ENCODE data around the gene PAM16. TPM values are rescaled to one million over a fixed set of nuclear protein-coding genes. Genes with fewer than 3 reads are reported as not detected.

Gene PAM16
- total and polyA plus RNA-seq, 2 of the 8 experiments (the other 6 are each of a cell fraction or from before 2014, with no cell fraction given): 78.3 to 198 TPM

GRCh38 chr16:4392382-4393239 lies 41.5 kb upstream of the PAM16 start:
- H4K5ac ChIP-seq (ENCODE audit: insufficient read length, low read depth, low read length): peak overlapping the region; percentile 91
- DNase-seq (ENCODE audit: low read depth in 1 of 2, low spot score in 2 of 2) (peak; percentile 59 to 89), FAIRE-seq (no peak)
- H3K4me1 ChIP-seq (replicated peaks in 1 of 4; ENCODE audit: control insufficient read depth in 3 of 4, insufficient read depth in 4 of 4, low read length in 3 of 4): peaks cover 12 to 50% (median 43%) of the 10 kb centered on the region in 4 experiments
- H3K18ac ChIP-seq (ENCODE audit: extremely low read depth, low read length): peak overlapping the region; percentile 93
- H3K4me2 ChIP-seq (ENCODE audit: insufficient read depth in 1 of 2, low read depth in 2 of 2, low read length in 2 of 2): peak overlapping the region; percentile 4 to 49; a peak in 3 of 4 replicates
- H4K8ac ChIP-seq (ENCODE audit: extremely low read depth, insufficient read depth, low read length): peak overlapping the region; percentile 88
- H3K23ac ChIP-seq (ENCODE audit: insufficient read length): no peak overlapping the region
- peak overlapping the region; percentile 99 for H3K4ac ChIP-seq (replicated peaks; ENCODE audit: insufficient read length, low read depth, low read length)
- peak overlapping the region in 2 of 4 experiments; percentile 8 to 42; a peak in 3 of 7 replicates for H3K9ac ChIP-seq (replicated peaks in 1 of 4; ENCODE audit: extremely low read depth in 1 of 4, low read depth in 3 of 4, low read length in 3 of 4)
- no peaks in the 10 kb centered on the region for H3K23me2 ChIP-seq (ENCODE audit: low read depth, low read length)
- H3K79me2 ChIP-seq (ENCODE audit: control insufficient read depth in 1 of 2, insufficient read depth in 2 of 2, low read length in 2 of 2): no peaks in the 10 kb centered on the region
- CTCF ChIA-PET (ENCODE audit: partially characterized antibody): interaction anchor here (0.6 to 24.8 kb wide), 18 partner anchors 9 to 453 kb away, joined by 3 to 659 read pairs (median 4); partner anchors contain the start of gene PAM16
- peak overlapping the region; percentile 90 for H3K27ac ChIP-seq (ENCODE audit: low read depth, low read length)
- H4K20me1 ChIP-seq (replicated peaks in 1 of 2; ENCODE audit: control insufficient read depth in 1 of 2, insufficient read depth in 2 of 2, low read length in 2 of 2): no peaks in the 10 kb centered on the region
- no peaks in the 10 kb centered on the region for H3K36me3 ChIP-seq (ENCODE audit: control insufficient read depth in 2 of 4, insufficient read depth in 4 of 4, low read length in 3 of 4)
- 12% methylated on average over 18 of the region's 27 CpGs; no CpG with 5 or more reads in 1 of the 2 experiments for WGBS, 2 experiments (ENCODE audit: extremely low coverage in 1 of 2, insufficient coverage in 1 of 2, insufficient read length in 1 of 2, insufficient replicate concordance in 2 of 2, low coverage in 1 of 2, low lambda C conversion rate in 2 of 2, missing lambda C conversion rate in 1 of 2)
- POLR2A ChIA-PET (ENCODE audit: partially characterized antibody): interaction anchor here (0.6 to 11.9 kb wide), 32 partner anchors 10 to 139 kb away, joined by 3 to 223 read pairs (median 5); partner anchors contain the start of genes GLIS2, HMOX2, PAM16 and VASN
- H3K9me3 ChIP-seq (ENCODE audit: insufficient read depth in 2 of 2, low read depth in 1 of 2, low read length in 1 of 2): no peaks in the 10 kb centered on the region
- H3K56ac ChIP-seq (replicated peaks; ENCODE audit: insufficient read length, low read depth, low read length): peak overlapping the region; percentile 89
- H3K14ac ChIP-seq (ENCODE audit: insufficient read length): no peak overlapping the region
- peak overlapping the region; percentile 98 for H2BK5ac ChIP-seq (ENCODE audit: low read depth, low read length)
- H2BK15ac ChIP-seq (ENCODE audit: low read length): 0 out of 2 replicates have a peak overlapping the region, but pooled peaks have one; percentile 72
- H2BK20ac ChIP-seq (ENCODE audit: low read length): peak overlapping the region; percentile 99
- H2AFZ ChIP-seq (ENCODE audit: low read length): no peak overlapping the region
- peak overlapping the region; percentile 98 for H2BK120ac ChIP-seq (replicated peaks; ENCODE audit: low read depth, low read length)
- peak overlapping the region in 2 of 4 experiments; percentile 10 to 25; a peak in 2 of 8 replicates for H3K4me3 ChIP-seq (ENCODE audit: extremely low read depth in 1 of 4, insufficient read depth in 2 of 4, low read depth in 3 of 4, low read length in 4 of 4)
- no peaks in the 10 kb centered on the region for H3K27me3 ChIP-seq (replicated peaks in 1 of 4; ENCODE audit: control insufficient read depth in 3 of 4, extremely low read depth in 1 of 4, insufficient read depth in 3 of 4, low read length in 3 of 4)
- H4K91ac ChIP-seq (replicated peaks; ENCODE audit: insufficient read length, low read length): peak overlapping the region; percentile 99
- no peaks in the 10 kb centered on the region for H3K79me1 ChIP-seq (ENCODE audit: low read depth, low read length)
- H2AK5ac ChIP-seq (ENCODE audit: low read depth, low read length): peak overlapping the region; percentile 67; the same call in 1 of the 2 replicates
- H2BK12ac ChIP-seq (ENCODE audit: low read depth, low read length): peak overlapping the region; percentile 99
- TF ChIP-seq KDM5A (IDR thresholded peaks at IDR 0.05; ENCODE audit: low read length): no peak
- TF ChIP-seq, protein P1, sequence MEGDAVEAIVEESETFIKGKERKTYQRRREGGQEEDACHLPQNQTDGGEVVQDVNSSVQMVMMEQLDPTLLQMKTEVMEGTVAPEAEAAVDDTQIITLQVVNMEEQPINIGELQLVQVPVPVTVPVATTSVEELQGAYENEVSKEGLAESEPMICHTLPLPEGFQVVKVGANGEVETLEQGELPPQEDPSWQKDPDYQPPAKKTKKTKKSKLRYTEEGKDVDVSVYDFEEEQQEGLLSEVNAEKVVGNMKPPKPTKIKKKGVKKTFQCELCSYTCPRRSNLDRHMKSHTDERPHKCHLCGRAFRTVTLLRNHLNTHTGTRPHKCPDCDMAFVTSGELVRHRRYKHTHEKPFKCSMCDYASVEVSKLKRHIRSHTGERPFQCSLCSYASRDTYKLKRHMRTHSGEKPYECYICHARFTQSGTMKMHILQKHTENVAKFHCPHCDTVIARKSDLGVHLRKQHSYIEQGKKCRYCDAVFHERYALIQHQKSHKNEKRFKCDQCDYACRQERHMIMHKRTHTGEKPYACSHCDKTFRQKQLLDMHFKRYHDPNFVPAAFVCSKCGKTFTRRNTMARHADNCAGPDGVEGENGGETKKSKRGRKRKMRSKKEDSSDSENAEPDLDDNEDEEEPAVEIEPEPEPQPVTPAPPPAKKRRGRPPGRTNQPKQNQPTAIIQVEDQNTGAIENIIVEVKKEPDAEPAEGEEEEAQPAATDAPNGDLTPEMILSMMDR (IDR thresholded peaks at IDR 0.05; ENCODE audit: control extremely low read depth in 1 of 3, insufficient read depth in 1 of 3, low read depth in 1 of 3, low read length in 3 of 3): no peak; a peak in 1 of 4 replicates
- TF ChIP-seq SAP30 (IDR thresholded peaks at IDR 0.05; ENCODE audit: insufficient read depth, insufficient replicate concordance, low read length): no peak
- no peak for TF ChIP-seq EZH2 (IDR thresholded peaks at IDR 0.05; ENCODE audit: low read depth, low read length, severe bottlenecking)
- no peak for TF ChIP-seq NRF1 (IDR thresholded peaks at IDR 0.05; ENCODE audit: low read depth, low read length)
- no peak for TF ChIP-seq SP2 (IDR thresholded peaks at IDR 0.05; ENCODE audit: low read length)
- TF ChIP-seq KDM1A (IDR thresholded peaks at IDR 0.05; ENCODE audit: borderline replicate concordance, low read length): 0 out of 2 replicates have a peak, but pooled peaks have one; percentile 36
- TF ChIP-seq JUND (IDR thresholded peaks at IDR 0.05; ENCODE audit: low read length): no peak
